ENCODE data around the gene PPP1R36. TPM values are rescaled to one million over a fixed set of nuclear protein-coding genes. Genes with fewer than 3 reads are reported as not detected.

Gene PPP1R36
- total RNA-seq, 4 donors from 2014 or later = 2.3 to 5.7 (median 3.9) TPM

GRCh38 chr14:64510825-64511671, 38.7 kb upstream of the PPP1R36 start:
- TF ChIP-seq CTCF (IDR thresholded peaks at IDR 0.05; ENCODE audit: low read depth) = no peak

- TF ChIP-seq CTCF (IDR thresholded peaks at IDR 0.05; ENCODE audit: low read depth) = no peak
These were observed 36.5 kb upstream of the PPP1R36 start for GRCh38 chr14:64513271-64513670.

DNA sequence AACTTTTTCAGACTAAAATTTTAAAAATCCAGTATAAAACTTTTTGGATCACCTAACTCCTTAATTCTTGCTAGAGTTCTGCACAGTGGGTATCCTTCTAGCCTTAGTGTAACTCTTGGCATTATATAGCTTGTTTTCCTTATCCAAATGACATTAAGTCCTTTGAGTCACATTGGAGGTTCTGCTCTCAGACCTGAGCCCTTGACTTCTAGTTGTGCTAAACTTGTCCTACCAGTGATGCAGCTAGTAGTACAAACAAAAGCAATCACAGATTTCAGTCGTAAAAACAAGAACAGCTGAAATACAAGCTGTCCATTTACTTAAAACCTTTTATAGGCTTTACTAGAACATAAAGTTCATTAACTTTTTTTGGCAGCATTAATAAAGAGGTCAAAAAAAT, 34.7 kb upstream of the PPP1R36 start:
- no peak for TF ChIP-seq CTCF (IDR thresholded peaks at IDR 0.05; ENCODE audit: low read depth)

- no peak for TF ChIP-seq CTCF (IDR thresholded peaks at IDR 0.05; ENCODE audit: low read depth)
These were observed 32.8 kb upstream of the PPP1R36 start for GRCh38 chr14:64516969-64517368.

DNA sequence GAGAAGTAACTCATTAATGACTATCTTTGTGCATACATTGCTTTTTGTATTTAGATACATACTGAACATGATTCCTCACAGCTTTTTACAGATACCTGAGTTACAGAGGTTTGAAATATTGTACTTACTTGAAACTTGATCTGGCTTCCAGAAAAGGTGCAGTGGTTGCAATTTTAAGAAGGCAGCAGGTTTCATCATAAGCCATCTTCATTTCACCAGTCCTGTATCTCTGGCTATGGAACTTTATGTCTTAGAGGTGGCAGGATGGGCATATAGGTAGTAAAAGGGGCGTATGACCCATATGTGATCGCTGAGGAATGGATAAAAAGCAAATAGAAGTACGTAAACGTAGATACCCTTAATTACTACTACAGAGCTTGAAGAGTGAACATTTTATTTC, 31.5 kb upstream of the PPP1R36 start:
- TF ChIP-seq CTCF (IDR thresholded peaks at IDR 0.05; ENCODE audit: low read depth) = no peak

DNA sequence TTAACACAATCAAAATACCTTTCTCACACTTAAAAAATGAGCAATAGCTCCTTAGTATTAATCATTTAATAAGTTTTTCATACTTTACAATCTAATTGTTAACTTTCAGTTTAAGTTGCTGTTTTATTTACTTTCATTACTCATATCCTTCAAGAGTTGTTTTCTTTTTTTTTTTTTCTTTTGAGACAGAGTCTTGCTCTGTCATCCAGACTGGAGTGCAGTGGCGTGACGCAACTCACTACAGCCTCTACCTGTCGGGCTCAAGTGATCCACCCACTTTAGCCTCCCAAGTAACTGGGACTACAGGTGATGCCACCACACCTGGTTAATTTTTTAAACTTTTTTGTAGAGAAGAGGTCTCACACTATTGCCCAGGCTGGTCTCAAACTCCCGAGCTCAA, 29.1 kb upstream of the PPP1R36 start:
- TF ChIP-seq CTCF (IDR thresholded peaks at IDR 0.05; ENCODE audit: low read depth) = no peak

DNA sequence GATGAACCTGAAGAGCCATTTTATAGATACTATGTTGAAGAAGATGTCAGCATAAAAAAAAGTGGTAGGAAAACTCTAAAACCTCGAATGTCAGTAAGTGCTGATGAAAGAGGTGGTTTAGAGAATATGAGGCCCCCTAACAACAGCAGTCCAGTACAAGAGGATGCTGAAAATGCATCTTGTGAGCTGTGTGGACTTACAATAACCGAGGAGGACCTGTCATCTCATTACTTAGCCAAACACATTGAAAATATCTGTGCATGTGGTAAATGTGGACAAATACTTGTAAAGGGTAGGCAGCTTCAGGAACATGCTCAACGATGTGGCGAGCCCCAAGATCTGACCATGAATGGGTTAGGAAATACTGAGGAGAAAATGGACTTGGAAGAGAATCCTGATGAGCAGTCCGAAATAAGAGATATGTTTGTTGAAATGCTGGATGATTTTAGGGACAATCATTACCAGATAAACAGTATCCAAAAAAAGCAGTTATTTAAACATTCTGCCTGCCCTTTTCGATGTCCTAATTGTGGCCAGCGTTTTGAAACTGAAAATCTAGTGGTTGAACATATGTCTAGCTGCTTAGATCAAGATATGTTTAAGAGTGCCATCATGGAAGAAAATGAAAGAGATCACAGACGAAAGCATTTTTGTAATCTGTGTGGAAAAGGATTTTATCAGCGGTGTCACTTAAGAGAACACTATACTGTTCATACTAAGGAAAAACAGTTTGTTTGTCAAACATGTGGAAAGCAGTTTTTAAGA, 27.0 kb upstream of the PPP1R36 start:
- TF ChIP-seq CTCF (IDR thresholded peaks at IDR 0.05; ENCODE audit: low read depth) = no peak

Data from subcutaneous adipose tissue (tissue), 4 donors.